BE2C (cell line): ENCODE measurements around the gene OVCH1.
"Not testable (repeated sequence)": the region's sequence is repeated elsewhere in the genome, so short reads cannot be mapped to it uniquely, and the experiment has no call there.

ENCODE experiments used
- DNase-seq: peaks from one replicate; pipeline ENCODE4 v3.0.0-alpha.2; 2020
- H3K27me3 ChIP-seq: fragments of 250-450 bp; sonication (Bioruptor Pico); 2 replicates; pipeline ENCODE4 v1.5.1; 2020; ENCODE audit warnings: mild to moderate bottlenecking
- H3K36me3 ChIP-seq: fragments of 250-450 bp; sonication (Bioruptor Pico); 2 replicates; pipeline ENCODE4 v1.5.1; 2020; ENCODE audit warnings: mild to moderate bottlenecking
- H3K4me1 ChIP-seq: fragments of 250-450 bp; sonication (Bioruptor Pico); 2 replicates; pipeline ENCODE4 v1.5.1; 2020
- H3K4me3 ChIP-seq: 2 replicates; pipeline ENCODE4 v1.5.1; 2011; ENCODE audit warnings: low read depth, low read length
- H3K9me3 ChIP-seq: fragments of 250-450 bp; sonication (Bioruptor Pico); 2 replicates; pipeline ENCODE4 v1.5.1; 2020
- CTCF ChIP-seq: IDR thresholded peaks from 2 replicates; pipeline ENCODE4 v1.5.1; 2012; ENCODE audit warnings: mild to moderate bottlenecking, low read depth, low read length

OVCH1 gene

DNA sequence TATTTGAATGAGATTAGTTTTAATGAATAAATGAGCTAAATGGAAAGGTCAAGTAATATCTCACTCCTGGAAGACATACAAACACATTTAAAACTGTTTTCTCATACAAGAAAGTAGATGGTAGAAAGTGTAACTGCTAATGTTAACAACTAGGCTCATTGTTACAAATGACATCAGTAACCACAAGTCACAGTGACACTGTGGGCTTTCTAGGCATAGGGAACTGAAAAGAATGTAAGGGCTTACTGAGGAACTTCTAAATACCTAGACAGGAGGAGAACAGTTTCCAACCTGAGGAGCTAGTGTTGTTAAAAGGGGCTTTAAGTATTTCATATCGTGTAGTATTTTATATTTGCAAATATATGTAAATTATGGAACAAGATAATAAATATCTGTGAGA, 99.0 kb downstream of the OVCH1 start:
- Histone ChIP-seq H3K27me3 (0 out of 2 replicates have a peak, but pooled peaks cover 9% of the 10 kb centered on the region), H3K4me1 (no peaks in the 10 kb centered on the region), H3K36me3 (no peaks in the 10 kb centered on the region), H3K9me3 (no peaks in the 10 kb centered on the region), H3K4me3 (no peak overlapping the region)
- no peak for DNase-seq
- no peak for TF ChIP-seq CTCF

DNA sequence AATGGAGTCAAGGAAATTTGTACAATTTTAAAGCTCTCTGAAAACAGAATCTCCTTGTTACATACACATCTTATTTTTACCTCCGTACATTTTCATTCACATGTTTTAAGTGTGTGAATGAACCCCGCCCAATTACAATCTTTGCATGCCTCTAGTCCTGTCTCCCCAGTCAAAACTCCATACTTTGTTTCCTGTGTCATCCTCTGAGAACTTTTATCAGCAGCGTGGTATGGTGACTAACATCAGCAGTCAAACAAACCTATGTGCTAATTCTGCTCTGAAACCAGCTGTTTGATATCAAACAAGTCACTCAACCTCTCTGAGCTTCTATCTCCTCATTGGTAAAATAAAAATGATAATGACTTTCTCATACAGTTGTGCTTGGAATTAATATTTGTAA, 100.7 kb downstream of the OVCH1 start:
- no peak for DNase-seq
- Histone ChIP-seq H3K4me1 (no peaks in the 10 kb centered on the region), H3K36me3 (no peaks in the 10 kb centered on the region), H3K4me3 (no peak overlapping the region), H3K27me3 (0 out of 2 replicates have a peak, but pooled peaks cover 4% of the 10 kb centered on the region), H3K9me3 (no peaks in the 10 kb centered on the region)
- no peak for TF ChIP-seq CTCF

DNA sequence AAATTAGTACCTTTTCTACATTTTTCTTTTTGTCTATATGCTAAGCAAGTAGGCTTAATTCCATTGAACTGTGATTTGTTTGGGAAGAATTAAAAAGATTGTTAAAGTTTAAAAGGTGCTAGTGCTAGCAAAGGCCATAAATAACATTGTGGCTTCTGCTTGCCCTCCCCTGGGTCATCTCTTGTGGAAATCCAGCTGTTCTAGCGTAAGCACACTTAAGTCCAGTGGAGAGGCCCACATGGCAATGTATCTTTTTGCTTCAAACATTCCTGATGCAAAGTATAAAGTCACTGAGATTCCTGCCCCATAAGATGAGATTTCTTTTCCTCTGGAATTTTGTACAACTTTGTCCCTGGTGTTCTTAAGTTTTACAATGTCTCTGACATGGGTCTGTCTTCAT, 102.1 kb downstream of the OVCH1 start:
- H3K4me3 ChIP-seq = no peak overlapping the region
- no peaks in the 10 kb centered on the region for H3K36me3 ChIP-seq
- no peak for DNase-seq
- no peaks in the 10 kb centered on the region for H3K27me3 ChIP-seq
- H3K9me3 ChIP-seq = no peaks in the 10 kb centered on the region
- TF ChIP-seq CTCF = no peak
- no peaks in the 10 kb centered on the region for H3K4me1 ChIP-seq

GRCh38 chr12:29390419-29390818, 107.1 kb downstream of the OVCH1 start:
- not testable (repeated sequence) for H3K36me3 ChIP-seq, H3K4me3 ChIP-seq, H3K4me1 ChIP-seq, H3K9me3 ChIP-seq, H3K27me3 ChIP-seq, DNase-seq

GRCh38 chr12:29389295-29389919, 108.1 kb downstream of the OVCH1 start:
- no peaks in the 10 kb centered on the region for H3K4me1 ChIP-seq
- no peaks in the 10 kb centered on the region for H3K27me3 ChIP-seq
- no peak for TF ChIP-seq CTCF
- H3K9me3 ChIP-seq = no peaks in the 10 kb centered on the region
- H3K36me3 ChIP-seq = no peaks in the 10 kb centered on the region
- no peak overlapping the region for H3K4me3 ChIP-seq
- DNase-seq = no peak

GRCh38 chr12:29386084-29386680, 111.3 kb downstream of the OVCH1 start:
- not testable (repeated sequence) for DNase-seq, H3K36me3 ChIP-seq, H3K27me3 ChIP-seq, H3K4me1 ChIP-seq, H3K4me3 ChIP-seq, H3K9me3 ChIP-seq

DNA sequence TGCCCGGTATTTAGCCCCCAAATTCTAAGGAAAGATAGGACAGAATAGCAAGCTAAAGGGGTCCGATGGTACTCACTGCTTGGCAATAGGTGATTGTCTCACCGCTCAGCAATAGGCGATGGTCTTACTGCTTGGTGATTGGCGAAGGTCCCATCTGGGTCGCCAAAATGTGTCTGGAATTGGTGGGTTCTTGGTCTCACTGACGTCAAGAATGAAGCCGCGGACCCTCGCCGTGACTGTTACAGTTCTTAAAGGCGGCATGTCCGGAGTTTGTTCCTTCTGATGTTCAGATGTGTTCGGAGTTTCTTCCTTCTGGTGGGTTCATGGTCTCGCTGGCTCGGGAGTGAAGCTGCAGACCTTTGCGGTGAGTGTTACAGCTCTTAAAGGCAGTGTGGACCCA, 112.3 kb downstream of the OVCH1 start:
- H3K27me3 ChIP-seq, H3K4me1 ChIP-seq, H3K4me3 ChIP-seq, H3K36me3 ChIP-seq, H3K9me3 ChIP-seq, DNase-seq: not testable (repeated sequence)
